Endothelial cell of umbilical vein (primary cell): ENCODE results near the gene TNPO3. TPM values are rescaled to one million over a fixed set of nuclear protein-coding genes. Genes with fewer than 3 reads are reported as not detected.
A peak's percentile ranks its signal among the peaks of the same experiment; 100 is the strongest.

Experiments
- BruUV-seq: library from RNA; stranded (reverse); fragments of 400-500 nt; replicated peaks from 2 replicates; lab custom pipeline; 2021; lab: Mats Ljungman, UMichigan
- CTCF ChIA-PET: fragments of 300-600, 350-600 bp; sonication (Branson Sonifier 250); formaldehyde crosslinking; loops from one replicate; lab custom pipeline; 2021; ENCODE audit warnings: antibody characterized with exemption, inconsistent platforms; lab: Charles Lee
- POLR2A ChIA-PET: fragments of 300-600, 350-600 bp; sonication (Branson Sonifier 250); formaldehyde crosslinking; loops from one replicate; lab custom pipeline; 2021; ENCODE audit warnings: antibody characterized with exemption, inconsistent platforms; lab: Charles Lee
- DNase-seq: peaks from one replicate; pipeline ENCODE4 v3.0.0-alpha.2; 2011; ENCODE audit warnings: low read depth, low spot score
- FAIRE-seq: peaks from 2 replicates; lab custom pipeline; 2011; peaks lifted over from hg19 to GRCh38; lab: Jason Lieb, UNC
- H2AFZ ChIP-seq: 2 replicates; pipeline ENCODE4 v1.6.0; 2012; ENCODE audit warnings: low read depth, low read length, control low read depth, inconsistent platforms
- H3K27ac ChIP-seq: 2 replicates; pipeline ENCODE4 v1.5.1; 2011; ENCODE audit warnings: low read depth, mild to moderate bottlenecking, control low read depth, low read length, moderate library complexity; ENCODE audit not compliant: insufficient read depth
- H3K27me3 ChIP-seq, 2 experiments: 2 replicates each; pipeline versions ENCODE4 v1.6.0 to v1.6.1; 2011; ENCODE audit warnings: low read length in 2 of 2, mixed read lengths in 1 of 2; ENCODE audit not compliant: control insufficient read depth in 2 of 2, insufficient read depth in 2 of 2
- H3K36me3 ChIP-seq, 2 experiments: 2 replicates in 1 of 2; 3 replicates in 1 of 2; pipeline ENCODE4 v1.5.1; 2011; ENCODE audit warnings: low read length in 2 of 2, mild to moderate bottlenecking in 1 of 2, moderate library complexity in 1 of 2; ENCODE audit not compliant: control insufficient read depth in 2 of 2, insufficient read depth in 2 of 2; ENCODE audit errors: extremely low read depth in 1 of 2
- H3K4me1 ChIP-seq: 3 replicates; pipeline ENCODE4 v1.5.1; 2011; ENCODE audit warnings: mild to moderate bottlenecking, low read length; ENCODE audit not compliant: control insufficient read depth, insufficient read depth; ENCODE audit errors: extremely low read depth
- H3K4me2 ChIP-seq: 2 replicates; pipeline ENCODE4 v1.6.1; 2011; ENCODE audit warnings: low read length, control low read depth, mixed read lengths; ENCODE audit not compliant: insufficient read depth
- H3K4me3 ChIP-seq, 3 experiments: fragments of 200-600 bp in 1 of 3; sonication (generic), shearing (Covaris generic) in 1 of 3; replicated peaks in 1 of 3; 2 replicates each; pipeline ENCODE4 v1.5.1; 2011 to 2016; ENCODE audit warnings: control low read depth in 3 of 3, low read length in 3 of 3, mild to moderate bottlenecking in 2 of 3, inconsistent platforms in 1 of 3, low read depth in 1 of 3, moderate library complexity in 1 of 3; ENCODE audit not compliant: insufficient read depth in 1 of 3
- H3K79me2 ChIP-seq: 2 replicates; pipeline ENCODE4 v1.6.0; 2012; ENCODE audit warnings: low read length, inconsistent platforms; ENCODE audit not compliant: control insufficient read depth, insufficient read depth
- H3K9ac ChIP-seq: replicated peaks from 2 replicates; pipeline ENCODE3; 2011; ENCODE audit warnings: low read length, control low read depth; ENCODE audit not compliant: insufficient read depth; ENCODE audit errors: extremely low read depth
- H3K9me1 ChIP-seq: replicated peaks from 3 replicates; pipeline ENCODE4 v1.6.0; 2011; ENCODE audit warnings: mild to moderate bottlenecking, low read length; ENCODE audit not compliant: control insufficient read depth, insufficient read depth; ENCODE audit errors: extremely low read depth
- H3K9me3 ChIP-seq: replicated peaks from 2 replicates; pipeline ENCODE4 v1.5.1; 2012; ENCODE audit warnings: low read length, inconsistent platforms; ENCODE audit not compliant: control insufficient read depth, insufficient read depth
- H4K20me1 ChIP-seq: replicated peaks from 2 replicates; pipeline ENCODE3; 2011; ENCODE audit warnings: mild to moderate bottlenecking, low read length; ENCODE audit not compliant: control insufficient read depth, insufficient read depth; ENCODE audit errors: extremely low read depth
- CTCF ChIP-seq, 2 donors: IDR thresholded peaks; 1 replicate in 1 of 2; 2 replicates in 1 of 2; pipeline ENCODE4 v1.5.1; 2011; ENCODE audit warnings: low read length in 2 of 2, mild to moderate bottlenecking in 2 of 2, moderate library complexity in 2 of 2, control low read depth in 1 of 2, inconsistent platforms in 1 of 2, low read depth in 1 of 2; ENCODE audit not compliant: insufficient read depth in 1 of 2; ENCODE audit errors: extremely low read depth in 1 of 2
- EZH2 ChIP-seq: IDR thresholded peaks from 2 replicates; pipeline ENCODE4 v1.6.1; 2012; ENCODE audit warnings: borderline replicate concordance, low read depth, mild to moderate bottlenecking, moderate library complexity, low read length, inconsistent platforms; ENCODE audit not compliant: severe bottlenecking
- FOS ChIP-seq: IDR thresholded peaks from 2 replicates; pipeline ENCODE4 v1.6.1; 2011; ENCODE audit warnings: mild to moderate bottlenecking, low read length, moderate library complexity, borderline replicate concordance; ENCODE audit not compliant: insufficient read depth
- GATA2 ChIP-seq: IDR thresholded peaks from 2 replicates; pipeline ENCODE4 v1.7.0; 2011; ENCODE audit warnings: low read depth, mild to moderate bottlenecking, moderate library complexity, mixed read lengths, low read length; ENCODE audit not compliant: insufficient read length, insufficient read depth
- JUN ChIP-seq: IDR thresholded peaks from 2 replicates; pipeline ENCODE4 v1.6.1; 2011; ENCODE audit warnings: borderline replicate concordance, low read depth; ENCODE audit not compliant: insufficient read length, insufficient read depth
- MAX ChIP-seq: IDR thresholded peaks from 2 replicates; pipeline ENCODE4 v1.6.1; 2011; ENCODE audit not compliant: insufficient read depth, insufficient read length
- MYC ChIP-seq: IDR thresholded peaks from one replicate; pipeline ENCODE4 v1.6.1; 2011; ENCODE audit warnings: mild to moderate bottlenecking, low read depth, low read length
- POLR2A ChIP-seq: IDR thresholded peaks from 2 replicates; pipeline ENCODE4 v1.6.1; 2012; ENCODE audit warnings: low read depth, mild to moderate bottlenecking, control low read depth, low read length
- POLR2AphosphoS5 ChIP-seq: IDR thresholded peaks from 2 replicates; pipeline ENCODE4 v1.6.1; 2012; ENCODE audit warnings: low read depth, mild to moderate bottlenecking, control low read depth, low read length, moderate library complexity; ENCODE audit not compliant: insufficient read depth
- dilution Hi-C: fragments of 300-500 bp; cut with MboI; formaldehyde crosslinking; loops from one replicate; pipeline ENCODE4 v1.15.0; 2019; ENCODE audit warnings: low sequenced_read_pairs; ENCODE audit not compliant: extremely low pct_ligation_motif_present
- intact Hi-C: fragments of 100-400 bp; cut with micrococcal nuclease; formaldehyde crosslinking; loops from one replicate; pipeline ENCODE4 v1.10.0; 2022
- polyA plus RNA-seq, 4 experiments: library from polyadenylated mRNA; depleted of rRNA in 3 of 4; stranded (reverse) in 3 of 4; unstranded in 1 of 4; fragments of >200 nt; gene quantifications; 2 replicates each; pipeline versions ENCODE4 v1.2.1 to v1.2.3, GENCODE V29; 2011 to 2012; ENCODE audit warnings: missing spikeins in 1 of 4
- total RNA-seq: library from RNA; stranded (reverse); gene quantifications from 2 replicates; pipeline ENCODE4 v1.2.3, GENCODE V29; 2021

The TNPO3 gene
- total and polyA plus RNA-seq, 2 donors (not counting 3 experiments of a cell fraction or from before 2014, with no cell fraction given): 29.0 to 46.9 TPM

- peaks cover 5% of the 10 kb centered on the region for H3K4me1 ChIP-seq
- H3K4me3 ChIP-seq: no peak overlapping the region
- ChIA-PET POLR2A (no interaction called here), CTCF (interaction anchor here (4.7 kb wide), 1 partner anchor 181 kb away, joined by 25 read pairs; no protein-coding TSS in a partner anchor)
- no TSS peak for BruUV-seq
- peak overlapping the region; percentile 5 for H3K4me2 ChIP-seq
- no peaks in the 10 kb centered on the region for H3K9me3 ChIP-seq
- no peaks in the 10 kb centered on the region for H4K20me1 ChIP-seq
- peak; percentile 17 for DNase-seq
- intact Hi-C loops (no loop called here), dilution Hi-C loops (no loop called here)
- H2AFZ ChIP-seq: no peak overlapping the region
- no peaks in the 10 kb centered on the region for H3K9me1 ChIP-seq
- no peaks in the 10 kb centered on the region for H3K36me3 ChIP-seq
- no peak overlapping the region for H3K27ac ChIP-seq
- H3K27me3 ChIP-seq: peaks cover 42 to 43% of the 10 kb centered on the region in 2 experiments
- FAIRE-seq: no peak
- no peak overlapping the region for H3K9ac ChIP-seq
- TF ChIP-seq JUN (no peak), EZH2 (peak; percentile 71)
- H3K79me2 ChIP-seq: no peaks in the 10 kb centered on the region
Observed at GRCh38 chr7:128909625-128910568, 145.0 kb downstream of the TNPO3 start.

GRCh38 chr7:128908750-128909624, 145.9 kb downstream of the TNPO3 start:
- H3K9me1 ChIP-seq: no peaks in the 10 kb centered on the region
- no TSS peak for BruUV-seq
- H3K27ac ChIP-seq: no peak overlapping the region
- H3K27me3 ChIP-seq: peaks cover 33 to 34% of the 10 kb centered on the region in 2 experiments
- no peak overlapping the region for H3K4me3 ChIP-seq
- dilution Hi-C loops: no loop called here
- DNase-seq: no peak
- ChIA-PET CTCF (interaction anchor here (4.7 kb wide), 1 partner anchor 182 kb away, joined by 25 read pairs; no protein-coding TSS in a partner anchor), POLR2A (no interaction called here)
- no peak overlapping the region for H2AFZ ChIP-seq
- intact Hi-C loops: no loop called here
- H3K9me3 ChIP-seq: no peaks in the 10 kb centered on the region
- no peak overlapping the region for H3K4me2 ChIP-seq
- peaks cover 5% of the 10 kb centered on the region for H3K4me1 ChIP-seq
- no peaks in the 10 kb centered on the region for H3K36me3 ChIP-seq
- TF ChIP-seq EZH2 (no peak), JUN (no peak), FOS (no peak), MAX (no peak), CTCF (IDR thresholded peaks at IDR 0.05; ENCODE audit: extremely low read depth in 1 of 2, insufficient read depth in 1 of 2, low read depth in 1 of 2, low read length in 2 of 2) (no peak), MYC (no peak), GATA2 (no peak), POLR2AphosphoS5 (no peak), POLR2A (no peak)
- H3K79me2 ChIP-seq: no peaks in the 10 kb centered on the region
- FAIRE-seq: no peak
- H4K20me1 ChIP-seq: no peaks in the 10 kb centered on the region
- no peak overlapping the region for H3K9ac ChIP-seq
